ENCODE data around the gene C20orf204.

DNA sequence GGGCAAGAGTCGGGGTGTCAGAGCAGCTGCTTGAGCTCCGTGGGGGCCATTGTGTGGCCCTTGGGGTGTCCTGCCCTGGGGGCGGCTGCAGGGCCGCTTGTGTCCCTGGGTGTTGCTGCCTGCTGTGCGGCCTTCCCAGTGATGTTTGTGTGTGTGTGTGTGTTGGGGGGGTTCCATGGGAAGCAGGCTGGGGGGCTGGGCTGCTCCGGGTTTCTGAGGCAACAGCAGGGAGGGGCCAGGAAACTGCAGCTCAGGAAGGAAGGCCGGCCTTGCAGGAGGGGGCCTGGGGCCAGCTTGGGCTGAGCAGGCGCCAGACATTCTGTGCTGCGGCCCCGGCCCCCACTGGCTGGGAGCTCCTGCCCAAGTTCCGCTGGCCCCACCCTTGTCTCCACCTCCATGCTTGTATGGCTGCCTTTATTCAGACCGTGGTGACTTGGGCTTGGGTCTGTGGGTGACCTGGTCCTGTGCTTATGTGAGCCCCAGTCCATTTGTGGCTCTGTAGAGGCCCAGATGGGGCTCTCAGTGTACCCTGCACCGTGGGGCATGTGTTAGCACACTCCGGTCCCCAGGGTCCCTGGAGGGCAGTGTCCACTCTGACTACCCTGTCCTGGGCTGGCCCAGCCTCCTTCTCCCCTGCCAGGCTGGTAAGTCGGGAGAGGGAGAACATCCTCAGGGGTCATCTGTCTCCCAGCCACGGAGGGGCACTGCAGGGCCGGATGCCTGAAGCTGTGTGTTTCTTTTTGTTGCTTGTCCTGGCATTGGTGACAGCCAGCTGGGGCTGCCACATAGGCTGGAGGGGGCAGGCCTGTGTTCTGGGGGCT is 18.1 kb downstream of the C20orf204 start:
- TF ChIP-seq DPF2 (IDR thresholded peaks at IDR 0.05) (no peak), MAX (IDR thresholded peaks at IDR 0.05; ENCODE audit: low read depth, low read length) (no peak), POLR2A (IDR thresholded peaks at IDR 0.05; ENCODE audit: low read depth, low read length) (no peak), MYC (IDR thresholded peaks at IDR 0.05; ENCODE audit: insufficient read depth, insufficient read length, insufficient replicate concordance, low read length, severe bottlenecking) (no peak), ZNF274 (IDR thresholded peaks at IDR 0.05; ENCODE audit: insufficient read depth, insufficient read length) (no peak)
- TF ChIP-seq, protein P1, sequence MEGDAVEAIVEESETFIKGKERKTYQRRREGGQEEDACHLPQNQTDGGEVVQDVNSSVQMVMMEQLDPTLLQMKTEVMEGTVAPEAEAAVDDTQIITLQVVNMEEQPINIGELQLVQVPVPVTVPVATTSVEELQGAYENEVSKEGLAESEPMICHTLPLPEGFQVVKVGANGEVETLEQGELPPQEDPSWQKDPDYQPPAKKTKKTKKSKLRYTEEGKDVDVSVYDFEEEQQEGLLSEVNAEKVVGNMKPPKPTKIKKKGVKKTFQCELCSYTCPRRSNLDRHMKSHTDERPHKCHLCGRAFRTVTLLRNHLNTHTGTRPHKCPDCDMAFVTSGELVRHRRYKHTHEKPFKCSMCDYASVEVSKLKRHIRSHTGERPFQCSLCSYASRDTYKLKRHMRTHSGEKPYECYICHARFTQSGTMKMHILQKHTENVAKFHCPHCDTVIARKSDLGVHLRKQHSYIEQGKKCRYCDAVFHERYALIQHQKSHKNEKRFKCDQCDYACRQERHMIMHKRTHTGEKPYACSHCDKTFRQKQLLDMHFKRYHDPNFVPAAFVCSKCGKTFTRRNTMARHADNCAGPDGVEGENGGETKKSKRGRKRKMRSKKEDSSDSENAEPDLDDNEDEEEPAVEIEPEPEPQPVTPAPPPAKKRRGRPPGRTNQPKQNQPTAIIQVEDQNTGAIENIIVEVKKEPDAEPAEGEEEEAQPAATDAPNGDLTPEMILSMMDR (IDR thresholded peaks at IDR 0.05 in 2 of 3, conservative IDR thresholded peaks at IDR 0.05 in 1 of 3; ENCODE audit: control insufficient read depth in 2 of 3, extremely low read depth in 1 of 3, insufficient read depth in 1 of 3, low read depth in 3 of 3, low read length in 3 of 3), result peak; percentile 44 to 54 (median 47); a peak in 4 of 6 replicates

Measured in GM12878 (cell line).